Hematopoietic multipotent progenitor cell treated with erythropoietin and hydrocortisone succinate and interleukin-3 and kit ligand, for 15 days (in vitro differentiated cells): Measurements from ENCODE around the gene RPL10A.

Experiments used
- DNase-seq: peaks from one replicate; pipeline ENCODE4 v3.0.0-alpha.2; 2015; ENCODE audit warnings: low spot score

Gene RPL10A

GRCh38 chr6:35476004-35476403 is 7.8 kb downstream of the RPL10A start:
- DNase-seq, result no peak

- DNase-seq, result no peak
These were observed 8.8 kb downstream of the RPL10A start for GRCh38 chr6:35477028-35477427.

GRCh38 chr6:35477551-35478179 is 9.5 kb downstream of the RPL10A start:
- no peak for DNase-seq

- DNase-seq, result no peak
These were observed 10.1 kb downstream of the RPL10A start for GRCh38 chr6:35478259-35478658.

- no peak for DNase-seq
These were observed 12.0 kb downstream of the RPL10A start for GRCh38 chr6:35480176-35480575.

- DNase-seq, result no peak
These were observed 13.0 kb downstream of the RPL10A start for GRCh38 chr6:35481226-35481625.

GRCh38 chr6:35483062-35483461 is 14.9 kb downstream of the RPL10A start:
- no peak for DNase-seq

GRCh38 chr6:35483490-35483889 is 15.3 kb downstream of the RPL10A start:
- DNase-seq, result no peak

- DNase-seq, result no peak
These were observed 15.9 kb downstream of the RPL10A start for GRCh38 chr6:35483893-35484645.

GRCh38 chr6:35484921-35485392 is 16.8 kb downstream of the RPL10A start:
- DNase-seq, result no peak

- DNase-seq, result no peak
These were observed 17.2 kb downstream of the RPL10A start for GRCh38 chr6:35485402-35485877.

- DNase-seq, result no peak
These were observed 18.1 kb downstream of the RPL10A start for GRCh38 chr6:35486005-35486925.

- DNase-seq, result no peak
These were observed 19.7 kb downstream of the RPL10A start for GRCh38 chr6:35487658-35488516.

GRCh38 chr6:35488517-35488862 is 20.3 kb downstream of the RPL10A start:
- DNase-seq, result no peak

- DNase-seq, result no peak
These were observed 20.9 kb downstream of the RPL10A start for GRCh38 chr6:35489066-35489465.

- DNase-seq, result no peak
These were observed 22.0 kb downstream of the RPL10A start for GRCh38 chr6:35489995-35490791.

- no peak for DNase-seq
These were observed 22.8 kb downstream of the RPL10A start for GRCh38 chr6:35490821-35491557.

- DNase-seq, result no peak
These were observed 23.5 kb downstream of the RPL10A start for GRCh38 chr6:35491558-35492257.

GRCh38 chr6:35492258-35492973 is 24.2 kb downstream of the RPL10A start:
- no peak for DNase-seq
